Measurements from ENCODE around the gene IGLL1.
"Not testable (repeated sequence)": the region's sequence is repeated elsewhere in the genome, so short reads cannot be mapped to it uniquely, and the experiment has no call there.

IGLL1 gene

DNA sequence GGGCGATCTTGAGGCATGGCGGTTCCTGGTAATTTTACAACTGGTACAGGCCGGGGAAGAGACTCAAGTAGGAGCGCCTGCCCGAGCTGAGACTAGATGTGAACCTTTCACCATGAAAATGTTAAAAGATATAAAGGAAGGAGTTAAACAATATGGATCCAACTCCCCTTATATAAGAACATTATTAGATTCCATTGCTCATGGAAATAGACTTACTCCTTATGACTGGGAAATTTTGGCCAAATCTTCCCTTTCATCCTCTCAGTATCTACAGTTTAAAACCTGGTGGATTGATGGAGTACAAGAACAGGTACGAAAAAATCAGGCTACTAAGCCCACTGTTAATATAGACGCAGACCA is 40.3 kb downstream of the IGLL1 start:
- not testable (repeated sequence) for DNase-seq

DNA sequence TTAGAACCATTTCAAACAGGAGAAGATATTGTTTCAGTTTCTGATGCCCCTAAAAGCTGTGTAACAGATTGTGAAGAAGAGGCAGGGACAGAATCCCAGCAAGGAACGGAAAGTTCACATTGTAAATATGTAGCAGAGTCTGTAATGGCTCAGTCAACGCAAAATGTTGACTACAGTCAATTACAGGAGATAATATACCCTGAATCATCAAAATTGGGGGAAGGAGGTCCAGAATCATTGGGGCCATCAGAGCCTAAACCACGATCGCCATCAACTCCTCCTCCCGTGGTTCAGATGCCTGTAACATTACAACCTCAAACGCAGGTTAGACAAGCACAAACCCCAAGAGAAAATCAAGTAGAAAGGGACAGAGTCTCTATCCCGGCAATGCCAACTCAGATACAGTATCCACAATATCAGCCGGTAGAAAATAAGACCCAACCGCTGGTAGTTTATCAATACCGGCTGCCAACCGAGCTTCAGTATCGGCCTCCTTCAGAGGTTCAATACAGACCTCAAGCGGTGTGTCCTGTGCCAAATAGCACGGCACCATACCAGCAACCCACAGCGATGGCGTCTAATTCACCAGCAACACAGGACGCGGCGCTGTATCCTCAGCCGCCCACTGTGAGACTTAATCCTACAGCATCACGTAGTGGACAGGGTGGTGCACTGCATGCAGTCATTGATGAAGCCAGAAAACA is 40.8 kb downstream of the IGLL1 start:
- peak in 1 of 2 experiments; percentile 45 for DNase-seq

DNA sequence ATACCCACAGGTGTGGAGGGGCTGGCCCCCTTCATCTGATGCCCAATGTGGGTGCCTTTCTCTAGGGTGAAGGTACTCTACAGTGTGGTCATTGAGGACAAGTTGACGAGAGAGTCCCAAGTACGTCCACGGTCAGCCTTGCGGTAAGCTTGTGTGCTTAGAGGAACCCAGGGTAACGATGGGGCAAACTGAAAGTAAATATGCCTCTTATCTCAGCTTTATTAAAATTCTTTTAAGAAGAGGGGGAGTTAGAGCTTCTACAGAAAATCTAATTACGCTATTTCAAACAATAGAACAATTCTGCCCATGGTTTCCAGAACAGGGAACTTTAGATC is 41.4 kb downstream of the IGLL1 start:
- not testable (repeated sequence) for DNase-seq

DNA sequence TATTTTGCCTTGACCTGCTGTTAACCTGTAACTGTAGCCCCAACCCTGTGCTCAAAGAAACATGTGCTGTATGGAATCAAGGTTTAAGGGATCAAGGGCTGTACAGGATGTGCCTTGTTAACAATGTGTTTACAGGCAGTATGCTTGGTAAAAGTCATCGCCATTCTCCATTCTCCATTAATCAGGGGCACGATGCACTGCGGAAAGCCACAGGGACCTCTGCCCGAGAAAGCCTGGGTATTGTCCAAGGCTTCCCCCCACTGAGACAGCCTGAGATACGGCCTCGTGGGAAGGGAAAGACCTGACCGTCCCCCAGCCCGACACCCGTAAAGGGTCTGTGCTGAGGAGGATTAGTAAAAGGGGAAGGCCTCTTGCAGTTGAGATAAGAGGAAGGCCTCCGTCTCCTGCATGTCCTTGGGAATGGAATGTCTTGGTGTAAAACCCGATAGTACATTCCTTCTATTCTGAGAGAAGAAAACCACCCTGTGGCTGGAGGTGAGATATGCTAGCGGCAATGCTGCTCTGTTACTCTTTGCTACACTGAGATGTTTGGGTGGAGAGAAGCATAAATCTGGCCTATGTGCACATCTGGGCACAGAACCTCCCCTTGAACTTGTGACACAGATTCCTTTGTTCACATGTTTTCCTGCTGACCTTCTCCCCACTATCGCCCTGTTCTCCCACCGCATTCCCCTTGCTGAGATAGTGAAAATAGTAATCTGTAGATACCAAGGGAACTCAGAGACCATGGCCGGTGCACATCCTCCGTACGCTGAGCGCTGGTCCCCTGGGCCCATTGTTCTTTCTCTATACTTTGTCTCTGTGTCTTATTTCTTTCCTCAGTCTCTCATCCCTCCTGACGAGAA is 42.0 kb downstream of the IGLL1 start:
- not testable (repeated sequence) for DNase-seq

DNA sequence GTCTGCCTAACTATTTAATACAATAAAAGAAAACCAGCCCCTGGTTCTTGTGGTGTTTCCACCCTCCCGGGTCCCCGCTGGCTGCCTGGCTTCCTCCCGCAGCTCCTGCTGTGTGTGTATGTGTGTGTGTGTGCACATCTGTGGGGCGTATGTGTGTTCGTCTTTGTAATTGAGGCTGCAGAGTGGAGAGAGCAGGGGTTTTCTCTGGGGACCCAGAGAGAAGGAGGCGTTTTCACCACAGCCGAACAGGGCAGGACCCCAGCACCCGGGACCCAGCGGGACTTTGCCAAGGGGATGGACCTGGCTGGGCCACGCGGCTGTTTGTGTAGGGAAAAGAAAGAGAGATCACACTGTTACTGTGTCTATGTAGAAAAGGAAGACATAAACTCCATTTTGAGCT is 42.7 kb downstream of the IGLL1 start:
- DNase-seq, result no peak

DNA sequence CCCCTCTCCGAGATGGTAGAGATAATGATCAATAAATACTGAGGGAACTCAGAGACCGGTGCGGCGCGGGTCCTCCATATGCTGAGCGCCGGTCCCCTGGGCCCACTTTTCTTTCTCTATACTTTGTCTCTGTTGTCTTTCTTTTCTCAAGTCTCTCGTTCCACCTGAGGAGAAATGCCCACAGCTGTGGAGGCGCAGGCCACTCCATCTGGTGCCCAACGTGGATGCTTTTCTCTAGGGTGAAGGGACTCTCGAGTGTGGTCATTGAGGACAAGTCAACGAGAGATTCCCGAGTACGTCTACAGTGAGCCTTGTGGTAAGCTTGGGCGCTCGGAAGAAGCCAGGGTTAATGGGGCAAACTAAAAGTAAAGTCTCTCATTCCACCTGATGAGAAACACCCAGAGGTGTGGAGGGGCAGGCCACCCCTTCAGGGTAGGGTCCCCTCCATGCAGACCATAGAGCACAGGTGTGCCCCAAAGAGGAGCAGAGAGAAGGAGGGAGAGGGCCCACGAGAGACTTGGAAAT is 43.2 kb downstream of the IGLL1 start:
- no peak for DNase-seq

DNA sequence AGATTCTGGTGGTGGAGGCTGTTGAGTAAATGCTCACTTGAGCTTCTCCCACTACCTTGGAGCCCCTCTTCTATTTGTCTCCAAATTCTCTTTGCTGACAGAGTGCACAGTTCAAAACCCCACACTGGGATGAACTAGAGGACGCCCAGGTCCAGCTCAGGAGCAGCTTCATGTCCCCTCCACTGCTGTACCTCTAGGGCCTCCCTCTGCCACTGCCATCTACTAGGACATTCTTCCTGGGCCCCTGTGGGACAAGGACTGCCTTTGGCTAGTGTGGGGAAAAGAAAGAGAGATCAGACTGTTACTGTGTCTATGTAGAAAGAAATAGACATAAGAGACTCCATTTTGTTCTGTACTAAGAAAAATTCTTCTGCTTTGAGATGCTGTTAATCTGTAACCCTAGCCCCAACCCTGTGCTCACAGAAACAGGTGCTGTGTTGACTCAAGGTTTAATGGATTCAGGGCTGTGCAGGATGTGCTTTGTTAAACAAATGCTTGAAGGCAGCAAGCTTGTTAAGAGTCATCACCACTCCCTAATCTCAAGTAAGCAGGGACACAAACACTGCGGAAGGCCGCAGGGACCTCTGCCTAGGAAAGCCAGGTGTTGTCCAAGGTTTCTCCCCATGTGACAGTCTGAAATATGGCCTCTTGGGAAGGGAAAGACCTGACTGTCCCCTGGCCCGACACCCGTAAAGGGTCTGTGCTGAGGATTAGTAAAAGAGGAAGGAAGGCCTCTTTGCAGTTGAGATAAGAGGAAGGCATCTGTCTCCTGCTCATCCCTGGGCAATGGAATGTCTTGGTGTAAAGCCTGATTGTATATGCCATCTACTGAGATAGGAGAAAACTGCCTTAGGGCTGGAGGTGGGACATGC is 44.1 kb downstream of the IGLL1 start:
- DNase-seq, result not testable (repeated sequence)

DNA sequence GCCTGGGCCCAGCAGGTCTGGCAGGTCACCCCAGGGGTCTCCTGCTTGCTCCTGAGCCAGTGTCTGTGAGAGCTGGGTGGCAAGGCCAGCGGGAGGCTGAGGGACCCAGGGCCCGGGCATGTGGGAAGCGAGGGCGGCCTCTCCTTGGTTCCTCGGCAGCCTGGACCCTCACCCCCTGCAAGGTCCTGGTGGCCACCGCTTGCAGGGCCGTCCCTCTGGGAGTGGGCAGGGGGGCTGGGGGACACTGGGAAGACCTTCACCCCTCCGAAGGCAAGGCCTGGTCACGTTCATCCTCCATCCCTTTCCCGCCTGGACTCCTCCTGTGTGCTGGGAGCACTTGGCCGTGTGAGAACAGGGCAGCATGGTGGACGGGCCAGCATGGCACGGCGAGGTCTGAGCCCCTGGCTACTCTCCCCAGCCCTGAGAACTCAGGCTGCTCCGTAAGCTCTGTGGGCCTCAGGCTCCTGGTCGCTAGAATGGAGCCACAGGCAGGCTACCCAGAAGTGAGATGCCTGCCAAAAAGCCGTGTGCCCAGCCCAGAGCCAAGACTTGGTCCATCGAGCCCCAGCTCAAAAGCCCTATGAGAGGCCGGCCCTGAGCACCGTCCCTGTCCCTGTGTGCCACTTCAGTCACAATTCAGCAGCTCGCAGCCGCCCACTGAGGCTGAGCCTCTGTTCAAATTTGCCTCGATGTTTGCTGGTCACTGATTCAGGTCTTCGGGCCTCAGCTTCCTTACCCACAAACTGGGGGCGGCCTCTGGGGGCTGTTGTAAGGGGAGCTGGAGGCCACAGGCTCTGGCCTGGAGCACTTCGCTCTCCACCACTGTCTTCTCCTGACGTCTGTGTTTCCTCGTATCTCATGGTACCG is 45.0 kb downstream of the IGLL1 start:
- no peak for DNase-seq

DNA sequence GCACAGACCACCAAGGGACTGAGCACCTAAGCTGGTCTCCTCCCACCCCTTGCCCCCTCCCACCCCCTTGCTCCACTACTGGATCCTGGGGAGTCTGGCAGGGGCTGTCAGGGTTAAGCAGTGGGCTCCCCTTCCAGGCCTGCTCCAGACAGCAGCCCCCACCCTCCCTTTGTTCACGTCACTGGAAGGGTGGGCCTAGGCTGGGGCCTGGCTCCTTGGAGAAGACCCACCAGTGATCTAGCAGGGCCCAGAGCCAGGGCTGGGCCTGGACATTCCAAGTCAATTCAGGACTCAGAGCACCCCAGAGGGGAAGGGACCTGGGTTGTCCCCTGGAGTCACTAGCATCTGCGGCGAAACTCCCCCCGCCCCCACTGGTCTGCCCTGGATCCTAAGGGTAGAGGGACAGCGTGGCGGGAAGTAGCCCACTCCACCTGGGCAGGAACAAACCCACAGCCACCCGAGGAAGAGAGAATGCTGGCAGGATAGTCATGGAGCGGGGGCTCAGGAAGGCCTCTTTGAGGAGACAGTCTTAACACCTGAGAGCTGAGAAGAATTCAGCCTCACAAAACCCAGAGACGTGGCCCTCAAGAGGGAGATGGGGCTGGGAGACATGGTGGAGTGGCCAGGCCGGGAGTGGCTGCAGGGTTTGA is 45.8 kb downstream of the IGLL1 start:
- no peak for DNase-seq

DNA sequence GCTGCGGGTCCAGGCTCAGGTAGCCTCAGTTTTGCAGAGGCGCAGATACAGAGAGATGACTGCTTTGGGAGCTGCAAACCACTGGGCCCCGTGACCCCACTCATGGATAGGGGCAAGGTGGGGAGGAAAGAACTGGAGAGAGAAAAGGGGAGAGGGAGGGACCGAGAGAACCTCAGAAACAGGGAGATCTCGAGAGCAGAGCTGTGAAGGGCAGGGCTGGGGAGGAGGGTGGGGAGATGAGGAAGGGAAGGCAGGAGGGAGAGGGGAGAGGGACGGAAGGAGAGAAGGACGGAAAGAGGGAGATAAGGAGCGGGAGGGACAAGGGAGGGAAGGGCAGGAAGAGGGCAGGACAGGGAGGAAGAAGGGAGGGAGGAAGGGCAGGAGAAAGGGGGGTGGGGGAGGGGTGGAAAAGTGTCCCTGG is 46.3 kb downstream of the IGLL1 start:
- DNase-seq, result no peak

DNA sequence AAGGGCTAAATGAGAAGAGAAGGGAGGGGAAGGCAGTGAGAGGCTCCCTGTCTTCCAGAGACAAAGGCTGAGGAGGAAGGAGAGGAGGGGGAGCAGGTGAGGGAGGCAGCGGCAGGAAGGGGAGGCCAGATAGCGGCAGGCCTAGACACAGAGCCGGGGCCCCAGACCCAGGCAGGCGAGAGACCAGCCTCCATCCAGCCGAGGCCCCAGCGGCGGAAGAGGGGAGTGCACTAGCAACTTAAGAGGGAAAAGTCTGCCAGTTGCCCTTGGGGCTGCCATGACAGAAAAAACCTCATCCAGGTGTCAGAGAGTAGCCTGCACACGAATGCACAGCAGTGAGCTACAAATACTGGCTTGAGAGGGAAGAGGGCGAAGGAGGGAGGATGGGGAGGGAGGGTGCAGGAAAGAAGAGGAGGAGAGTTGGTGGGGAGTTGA is 46.7 kb downstream of the IGLL1 start:
- DNase-seq, result no peak

DNA sequence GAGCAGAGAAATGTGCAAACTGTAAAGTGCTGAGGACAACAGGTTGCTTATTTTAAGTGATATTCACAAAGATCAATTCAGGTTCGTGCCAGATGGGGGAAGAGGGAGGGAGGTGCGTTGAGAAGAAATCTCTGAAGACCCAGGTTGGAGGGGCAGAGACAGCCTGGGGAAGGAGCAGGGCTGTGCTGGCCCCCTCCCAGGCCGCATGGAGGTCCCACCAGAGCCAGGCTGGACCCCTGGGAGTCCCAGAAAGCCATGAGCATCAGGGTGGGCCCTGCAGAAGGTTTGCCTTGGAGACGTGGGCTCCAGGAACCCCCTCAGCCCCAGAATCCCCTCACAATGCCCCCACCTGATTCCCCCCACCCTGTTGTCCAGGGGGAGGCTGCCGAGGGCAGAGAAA is 47.4 kb downstream of the IGLL1 start:
- DNase-seq, result no peak

DNA sequence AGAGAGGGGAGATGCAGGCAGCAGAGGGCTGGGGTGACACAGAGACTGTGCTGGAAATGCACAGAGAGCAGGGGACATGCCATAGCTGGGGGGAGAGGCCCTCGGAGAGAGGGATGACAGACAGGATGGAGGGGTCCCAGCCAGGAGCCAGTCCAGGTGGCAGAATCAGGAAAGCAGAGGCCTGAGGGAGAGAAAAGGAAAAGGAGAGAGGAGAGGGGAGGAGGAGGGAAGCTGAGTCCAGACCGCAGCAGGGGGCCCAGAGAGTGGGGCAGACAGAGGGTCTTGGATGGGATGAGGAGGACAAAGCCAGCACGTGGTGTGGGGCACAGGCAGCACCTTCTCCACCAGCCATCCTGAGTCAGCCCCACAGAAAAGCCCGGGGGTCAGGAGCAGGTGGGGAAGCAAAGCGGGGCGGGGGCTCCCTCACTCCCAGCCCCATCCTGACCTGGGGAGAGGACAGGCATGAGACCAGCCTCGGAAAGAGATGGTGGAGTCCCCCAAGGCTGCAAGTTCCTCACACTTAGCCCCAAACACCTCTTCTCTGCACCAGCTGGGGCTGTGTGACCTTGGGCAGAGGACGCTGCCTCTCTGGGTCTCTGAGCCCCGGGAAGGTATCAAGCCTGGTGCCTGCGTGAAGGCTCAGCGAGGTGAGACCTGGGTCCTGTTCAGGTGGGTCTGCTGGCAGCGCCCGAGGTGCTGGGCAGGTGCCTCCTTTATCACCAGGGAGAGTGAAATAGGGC is 48.0 kb downstream of the IGLL1 start:
- DNase-seq, result no peak

DNA sequence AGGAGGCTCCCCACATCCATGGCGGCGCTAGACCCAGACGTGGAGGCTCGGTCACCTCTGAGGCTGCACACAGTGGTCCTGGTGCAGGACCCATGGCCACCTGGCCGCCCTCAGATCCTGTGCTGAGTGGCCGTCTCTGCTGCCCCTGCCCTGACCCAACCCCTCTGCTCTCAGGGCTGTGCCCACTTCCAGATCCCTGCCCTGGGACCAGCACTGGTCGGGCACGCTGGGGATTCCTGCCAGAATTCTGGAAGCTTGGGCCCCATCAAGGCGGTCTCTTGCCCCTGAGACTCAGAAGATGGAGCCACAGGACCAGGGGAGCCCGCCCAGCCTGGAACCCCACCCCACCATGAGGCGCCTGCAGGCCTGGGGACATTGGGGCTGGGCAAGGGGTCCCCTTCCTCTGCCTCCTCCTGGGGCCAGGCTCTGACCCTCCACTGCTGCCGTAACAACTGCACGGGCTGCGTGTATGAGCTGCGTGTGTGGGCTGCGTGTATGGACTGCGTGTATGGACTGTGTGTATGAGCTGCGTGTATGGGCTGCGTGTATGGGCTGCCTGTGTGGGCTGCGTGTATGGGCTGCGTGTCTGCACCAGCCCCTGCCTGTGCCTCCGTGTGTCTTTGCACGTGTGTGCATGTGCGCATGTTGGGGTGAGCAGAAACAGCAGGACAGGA is 48.7 kb downstream of the IGLL1 start:
- DNase-seq, result no peak

DNA sequence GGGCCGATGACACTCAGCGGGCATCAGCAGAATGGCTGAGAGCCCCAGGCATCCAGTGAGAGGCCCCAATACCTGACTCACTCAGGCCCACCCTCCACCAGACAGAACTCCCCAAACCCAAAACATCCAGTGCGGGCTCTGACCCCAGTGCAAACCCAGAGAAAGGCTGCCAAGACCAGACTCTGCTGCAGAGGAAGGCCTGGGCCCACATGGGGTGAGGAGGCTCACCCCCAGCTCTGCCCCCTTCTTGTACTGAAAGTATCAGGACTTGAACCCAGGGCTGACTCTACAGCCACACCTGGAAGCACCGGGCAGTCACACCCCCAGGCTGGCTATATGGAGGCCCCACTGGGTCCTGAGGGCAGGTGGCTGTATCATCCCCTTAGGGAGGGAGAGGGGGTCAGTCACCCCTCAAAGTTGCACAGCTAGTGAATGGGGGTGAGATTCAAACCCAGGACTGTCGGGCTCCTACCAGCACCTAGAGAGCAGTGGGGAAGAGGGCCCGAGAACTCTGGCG is 49.3 kb downstream of the IGLL1 start:
- DNase-seq, result no peak

DNA sequence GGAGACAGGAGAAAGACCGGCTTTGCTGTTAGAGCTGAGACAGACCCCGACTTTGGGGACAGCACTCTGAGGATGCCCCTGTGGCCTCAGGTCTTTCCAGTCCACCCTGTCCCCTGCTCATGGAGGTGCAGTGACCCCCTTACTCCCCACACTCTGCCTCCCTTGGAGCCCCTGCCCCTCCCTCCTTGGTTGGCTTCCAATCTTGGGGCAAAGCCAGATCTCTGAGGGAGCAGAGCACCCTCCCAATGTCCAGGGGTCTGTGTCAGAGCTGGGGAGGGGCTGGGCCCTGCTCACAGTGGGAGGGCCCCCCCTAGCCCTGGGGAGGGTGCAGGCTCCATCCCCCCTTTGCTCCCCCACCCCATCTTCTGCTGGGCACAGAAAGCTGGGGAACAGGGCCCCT is 50.0 kb downstream of the IGLL1 start:
- DNase-seq, result no peak

DNA sequence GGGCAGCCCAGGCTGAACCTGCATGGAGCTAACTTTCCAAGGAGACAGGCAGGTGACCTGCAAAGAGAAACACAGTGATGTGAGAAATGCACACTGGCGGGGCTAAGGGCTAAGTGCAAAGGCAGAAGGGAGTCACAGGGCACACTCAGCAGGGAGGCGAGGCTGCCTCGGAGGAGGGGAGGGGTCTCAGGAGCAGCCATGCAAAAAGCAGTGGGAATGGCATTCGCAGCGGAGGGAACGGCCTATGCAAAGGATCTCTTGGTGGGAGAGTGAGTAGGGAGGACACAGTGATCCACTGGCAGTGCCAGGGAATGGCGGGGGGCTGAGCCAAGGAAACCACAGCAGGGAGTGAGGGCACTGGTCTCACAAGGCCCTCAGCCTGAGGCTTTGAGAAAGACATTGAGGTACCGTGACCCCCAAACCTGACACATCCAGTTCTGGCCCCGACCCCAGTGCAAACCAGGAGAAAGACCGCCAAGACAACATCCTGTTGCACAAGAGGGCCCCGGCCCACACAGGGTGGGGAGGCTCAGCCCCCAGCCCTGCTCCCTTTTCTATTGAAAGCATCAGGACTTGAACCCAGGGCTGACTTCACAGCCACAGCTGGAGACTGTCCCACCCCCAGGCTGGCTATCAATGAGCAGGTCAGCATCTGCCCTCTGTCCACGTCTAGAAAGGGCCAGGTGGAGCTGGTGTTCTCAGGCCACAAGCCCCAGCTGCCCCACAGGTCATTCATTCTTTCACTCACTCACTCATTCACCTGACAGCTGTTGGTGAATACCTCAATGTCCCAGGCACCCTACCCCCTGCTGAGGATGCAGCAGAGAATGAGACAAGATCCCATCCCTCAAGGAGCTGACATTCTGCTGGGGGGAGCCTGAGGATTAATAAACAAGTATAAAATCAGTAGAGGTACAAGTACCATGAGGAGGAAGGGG is 50.7 kb downstream of the IGLL1 start:
- DNase-seq, result no peak

DNA sequence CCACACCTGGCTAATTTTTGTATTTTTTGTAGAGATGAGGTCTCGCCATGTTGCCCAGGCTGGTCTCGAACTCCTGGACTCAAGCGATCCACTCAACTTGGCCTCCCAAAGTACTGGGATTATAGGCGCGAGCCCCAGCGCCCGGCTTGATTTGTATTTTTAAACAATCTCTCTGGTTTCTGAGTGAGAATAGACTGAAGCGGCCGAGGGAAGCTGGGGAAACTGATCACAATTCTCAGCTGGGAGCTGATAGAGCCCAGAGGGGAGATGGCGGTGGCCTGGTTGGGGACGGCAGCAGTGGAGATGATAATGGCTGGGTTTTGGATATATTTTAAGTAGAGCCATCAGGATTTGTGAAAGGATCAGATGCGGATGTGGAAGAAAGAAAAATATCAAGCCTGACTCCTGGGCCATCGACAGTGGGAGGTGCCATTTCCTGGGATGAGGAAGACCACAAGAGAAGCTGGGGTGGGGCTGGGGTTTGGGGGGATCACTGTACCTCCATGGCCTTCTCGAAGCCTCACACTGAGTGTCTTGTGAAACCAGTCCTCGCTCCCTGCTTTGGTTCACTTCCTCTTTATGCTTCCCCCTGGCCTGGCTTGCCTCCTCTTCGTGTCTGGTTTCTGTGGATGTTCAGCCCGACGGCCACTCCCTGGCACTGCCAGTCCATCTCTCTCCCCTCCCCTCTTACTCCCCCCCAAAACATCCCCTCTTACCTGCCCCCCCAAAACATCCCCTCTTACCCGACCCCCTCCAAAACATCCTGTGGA is 51.9 kb downstream of the IGLL1 start:
- DNase-seq, result no peak
